ENCODE measurements around the gene ST3GAL3. TPM values are rescaled to one million over a fixed set of nuclear protein-coding genes. Genes with fewer than 3 reads are reported as not detected.

Gene ST3GAL3
- total RNA-seq, 1 experiment from 2014 or later: 8.6 TPM

GRCh38 chr1:43931711-43932660, 224.7 kb downstream of the ST3GAL3 start (continued):
- TF ChIP-seq ZNF263 (CRISPR knock-in tag; IDR thresholded peaks at IDR 0.05; ENCODE audit: low read depth): no peak

GRCh38 chr1:43932786-43933385, 225.6 kb downstream of the ST3GAL3 start:
- DNase-seq (ENCODE audit: low spot score): no peak
- Mint-ChIP-seq H3K4me3 (peak overlapping the region; percentile 84), H3K27ac (no peak overlapping the region; the same call in 1 of the 2 replicates), H3K4me1 (peaks cover 43% of the 10 kb centered on the region), H3K27me3 (ENCODE audit: low read depth) (peaks cover 8% of the 10 kb centered on the region), H3K9me3 (no peaks in the 10 kb centered on the region), H3K36me3 (no peaks in the 10 kb centered on the region)
- 0 out of 2 replicates have a peak, but pooled peaks have one; percentile 0 for ATAC-seq
- POLR2A ChIA-PET: interaction anchor here (0.8 to 3.9 kb wide), 4 partner anchors 14 to 168 kb away, joined by 3 to 62 read pairs (median 6); partner anchors contain the start of gene IPO13
- TF ChIP-seq ZNF121 (CRISPR knock-in tag; IDR thresholded peaks at IDR 0.05) (peak; percentile 33; the same call in 1 of the 2 replicates), ERG (CRISPR knock-in tag; IDR thresholded peaks at IDR 0.05) (no peak)
- CTCF ChIA-PET: interaction anchor here (0.7 to 11.9 kb wide), 21 partner anchors 10 to 403 kb away, joined by 3 to 992 read pairs (median 14); partner anchors contain the start of gene IPO13

- no peaks in the 10 kb centered on the region for H3K9me3 Mint-ChIP-seq
- CTCF ChIA-PET: interaction anchor here (0.7 to 11.9 kb wide), 52 partner anchors 11 to 404 kb away, joined by 3 to 992 read pairs (median 10); partner anchors contain the start of genes ATP6V0B, IPO13, KDM4A and ST3GAL3
- H3K4me3 Mint-ChIP-seq: peak within 1 kb of the TSS; percentile 84
- DNase-seq (ENCODE audit: low spot score) (peak; percentile 81), ATAC-seq (peak; percentile 38)
- peaks cover 49% of the 10 kb centered on the region for H3K4me1 Mint-ChIP-seq
- no peaks in the 10 kb centered on the region for H3K36me3 Mint-ChIP-seq
- POLR2A ChIA-PET: interaction anchor here (0.5 to 3.9 kb wide), 5 partner anchors 13 to 169 kb away, joined by 3 to 62 read pairs (median 3); partner anchors contain the start of gene IPO13
- peak within 1 kb of the TSS; percentile 88 for H3K27ac Mint-ChIP-seq
- peaks cover 8% of the 10 kb centered on the region for H3K27me3 Mint-ChIP-seq (ENCODE audit: low read depth)
- TF ChIP-seq AFF4 (CRISPR knock-in tag; IDR thresholded peaks at IDR 0.05; ENCODE audit: borderline replicate concordance) (no peak), CBFB (CRISPR knock-in tag; IDR thresholded peaks at IDR 0.05; ENCODE audit: low read depth) (peak; percentile 80; the same call in 1 of the 2 replicates), FOXK1 (CRISPR knock-in tag; IDR thresholded peaks at IDR 0.05) (peak; percentile 29; the same call in 1 of the 2 replicates), STAT6 (CRISPR knock-in tag; conservative IDR thresholded peaks at IDR 0.05; ENCODE audit: low read depth) (no peak), ZNF232 (CRISPR knock-in tag; IDR thresholded peaks at IDR 0.05) (no peak), ZNF121 (CRISPR knock-in tag; IDR thresholded peaks at IDR 0.05) (no peak), HMGXB4 (CRISPR knock-in tag; IDR thresholded peaks at IDR 0.05) (peak; percentile 53; the same call in 1 of the 2 replicates), RORB (CRISPR knock-in tag; IDR thresholded peaks at IDR 0.05) (no peak), TCF7 (CRISPR knock-in tag; IDR thresholded peaks at IDR 0.05; ENCODE audit: low read depth) (no peak), NR3C1 (CRISPR knock-in tag; conservative IDR thresholded peaks at IDR 0.05; ENCODE audit: low read depth) (0 out of 2 replicates have a peak, but pooled peaks have one; percentile 71), TEAD1 (CRISPR knock-in tag; IDR thresholded peaks at IDR 0.05) (peak; percentile 79), ZNF263 (CRISPR knock-in tag; IDR thresholded peaks at IDR 0.05; ENCODE audit: low read depth) (no peak), ATF1 (CRISPR knock-in tag; IDR thresholded peaks at IDR 0.05) (no peak), MAX (CRISPR knock-in tag; IDR thresholded peaks at IDR 0.05) (peak; percentile 49; the same call in 1 of the 2 replicates), ZBTB21 (CRISPR knock-in tag; IDR thresholded peaks at IDR 0.05; ENCODE audit: borderline replicate concordance) (0 out of 2 replicates have a peak, but pooled peaks have one; percentile 13)
Observed at GRCh38 chr1:43933386-43934100, 226.2 kb downstream of the ST3GAL3 start, which contains the start of gene ARTN. TSS of gene ARTN (plus strand) at chr1:43933801. CDS start at chr1:43935657, 1,856 bp downstream.

Data from WTC11 (cell line).